GM23338 (cell line): Measurements from ENCODE around the gene KCTD12. TPM values are rescaled to one million over a fixed set of nuclear protein-coding genes. Genes with fewer than 3 reads are reported as not detected.

Experiments used
- ATAC-seq: fragments of 200-7000 bp; cut with Tn5 transposase; 3 replicates; pipeline ENCODE4 v1.9.1; 2020
- DNase-seq: peaks from one replicate; pipeline ENCODE4 v3.0.0-alpha.2; 2015; ENCODE audit warnings: low spot score
- H2AFZ ChIP-seq: fragments of 200-600 bp; sonication (generic); 2 replicates; pipeline ENCODE4 v1.8.0; 2016; ENCODE audit warnings: antibody characterized with exemption, mild to moderate bottlenecking, moderate library complexity
- H3F3A ChIP-seq: fragments of 200-600 bp; sonication (generic); replicated peaks from 2 replicates; pipeline ENCODE4 v1.8.0; 2017; ENCODE audit warnings: antibody characterized with exemption, mixed run types, low read depth
- H3K27ac ChIP-seq: fragments of 200-600 bp; sonication (generic); 2 replicates; pipeline ENCODE4 v1.6.1; 2016; ENCODE audit warnings: low read depth
- H3K27me3 ChIP-seq: fragments of 200-600 bp; sonication (generic); 2 replicates; pipeline ENCODE4 v1.8.0; 2016; ENCODE audit warnings: mild to moderate bottlenecking, mixed run types, moderate library complexity; ENCODE audit not compliant: insufficient read depth
- H3K36me3 ChIP-seq: fragments of 200-600 bp; sonication (generic); 2 replicates; pipeline ENCODE4 v1.8.0; 2016; ENCODE audit warnings: mild to moderate bottlenecking; ENCODE audit not compliant: insufficient read depth
- H3K4me1 ChIP-seq: fragments of 200-600 bp; sonication (generic); 2 replicates; pipeline ENCODE4 v1.8.0; 2016; ENCODE audit warnings: mild to moderate bottlenecking, moderate library complexity; ENCODE audit not compliant: insufficient read depth
- H3K4me2 ChIP-seq: fragments of 200-600 bp; sonication (generic); 2 replicates; pipeline ENCODE4 v1.7.1; 2017; ENCODE audit warnings: mixed run types
- H3K4me3 ChIP-seq: fragments of 200-600 bp; sonication (generic); 2 replicates; pipeline ENCODE4 v1.6.1; 2016; ENCODE audit warnings: mixed run types
- H3K79me2 ChIP-seq: fragments of 200-600 bp; sonication (generic); replicated peaks from 2 replicates; pipeline ENCODE4 v1.8.0; 2017; ENCODE audit warnings: mild to moderate bottlenecking; ENCODE audit not compliant: insufficient read depth
- H3K9me2 ChIP-seq: fragments of 200-600 bp; sonication (generic); 2 replicates; pipeline ENCODE4 v1.8.0; 2017; ENCODE audit not compliant: insufficient read depth
- H4K20me1 ChIP-seq: fragments of 200-600 bp; sonication (generic); replicated peaks from 2 replicates; pipeline ENCODE4 v1.8.0; 2017; ENCODE audit warnings: mild to moderate bottlenecking; ENCODE audit not compliant: insufficient read depth
- H3K27ac Mint-ChIP-seq: 2 replicates; pipeline ENCODE4 v1.8.0; 2020; ENCODE audit warnings: inconsistent platforms, mild to moderate bottlenecking, moderate library complexity, mixed read lengths
- H3K27me3 Mint-ChIP-seq: 3 replicates; pipeline ENCODE4 v1.8.0; 2022; ENCODE audit warnings: low read depth, mild to moderate bottlenecking, moderate library complexity, mixed read lengths, inconsistent platforms; ENCODE audit not compliant: insufficient read depth, poor library complexity
- H3K36me3 Mint-ChIP-seq: 3 replicates; pipeline ENCODE4 v1.8.0; 2021; ENCODE audit warnings: low read depth, mild to moderate bottlenecking, inconsistent platforms, moderate library complexity, mixed read lengths
- H3K4me1 Mint-ChIP-seq: 3 replicates; pipeline ENCODE4 v1.8.0; 2020; ENCODE audit warnings: mild to moderate bottlenecking, inconsistent platforms, mixed read lengths
- H3K4me3 Mint-ChIP-seq: 3 replicates; pipeline ENCODE4 v1.8.0; 2021; ENCODE audit warnings: moderate library complexity, mild to moderate bottlenecking, inconsistent platforms, mixed read lengths
- H3K9me3 Mint-ChIP-seq: 3 replicates; pipeline ENCODE4 v1.8.0; 2020; ENCODE audit warnings: moderate library complexity, mild to moderate bottlenecking, inconsistent platforms, mixed read lengths
- EZH2 ChIP-seq: fragments of 200-600 bp; sonication (generic); IDR thresholded peaks from one replicate; pipeline ENCODE4 v1.8.0; 2017; ENCODE audit warnings: antibody characterized with exemption, mild to moderate bottlenecking, low read depth; ENCODE audit not compliant: unreplicated experiment
- JUNB ChIP-seq: IDR thresholded peaks from one replicate; pipeline ENCODE4 v1.6.1; 2016; ENCODE audit warnings: antibody characterized with exemption; ENCODE audit not compliant: unreplicated experiment
- NANOG ChIP-seq: IDR thresholded peaks from 2 replicates; pipeline ENCODE4 v1.6.1; 2016; ENCODE audit warnings: antibody characterized with exemption, borderline replicate concordance
- REST ChIP-seq: IDR thresholded peaks from one replicate; pipeline ENCODE4 v1.6.1; 2018; ENCODE audit warnings: antibody characterized with exemption; ENCODE audit not compliant: unreplicated experiment
- ZNF114 ChIP-seq: fragments of 250-450 bp; sonication (Bioruptor Pico); IDR thresholded peaks from 2 replicates; pipeline ENCODE4 v1.5.0; 2020; ENCODE audit warnings: mild to moderate bottlenecking, moderate library complexity
- ZNF331 ChIP-seq: fragments of 250-450 bp; sonication (Bioruptor Pico); IDR thresholded peaks from 2 replicates; pipeline ENCODE4 v1.5.0; 2020; ENCODE audit warnings: low read depth, mild to moderate bottlenecking, moderate library complexity
- ZNF462 ChIP-seq: fragments of 250-450 bp; sonication (Bioruptor Pico); IDR thresholded peaks from 2 replicates; pipeline ENCODE4 v1.5.0; 2020; ENCODE audit warnings: mild to moderate bottlenecking, moderate library complexity
- polyA plus RNA-seq: library from polyadenylated mRNA; unstranded; fragments of >200 nt; fragmentation: Nextera tagmentation; extraction: Ambion mirVana; gene quantifications from 2 replicates; pipeline ENCODE4 v1.2.1, GENCODE V29; 2016
- total RNA-seq: library from RNA; depleted of rRNA; stranded (reverse); fragments of >200 nt; shearing (Covaris generic); gene quantifications from 2 replicates; pipeline ENCODE4 v1.2.3, GENCODE V29; 2014

Gene KCTD12
- total and polyA plus RNA-seq, 2 experiments from 2014 or later, result 3.3 to 12.0 TPM

GRCh38 chr13:76861859-76862258 is 24.3 kb downstream of the KCTD12 start:
- no peak overlapping the region for H3K4me2 ChIP-seq
- H3K27me3 ChIP-seq, result no peaks in the 10 kb centered on the region
- peak; percentile 29; the same call in 1 of the 3 replicates for ATAC-seq
- H3K27me3 Mint-ChIP-seq, result no peaks in the 10 kb centered on the region
- no peak overlapping the region for H3K27ac ChIP-seq
- H3K4me3 ChIP-seq, result no peak overlapping the region
- H3K27ac Mint-ChIP-seq, result no peak overlapping the region
- peaks cover 2% of the 10 kb centered on the region; the same call in 1 of the 3 replicates for H3K4me1 Mint-ChIP-seq
- no peak overlapping the region for H3K4me3 Mint-ChIP-seq
- H4K20me1 ChIP-seq, result no peaks in the 10 kb centered on the region
- H3K4me1 ChIP-seq, result no peaks in the 10 kb centered on the region
- H3K36me3 Mint-ChIP-seq, result no peaks in the 10 kb centered on the region
- no peaks in the 10 kb centered on the region for H3K9me3 Mint-ChIP-seq
- no peaks in the 10 kb centered on the region for H3K36me3 ChIP-seq
- H3K79me2 ChIP-seq, result no peaks in the 10 kb centered on the region
- H2AFZ ChIP-seq, result no peak overlapping the region
- H3K9me2 ChIP-seq, result no peaks in the 10 kb centered on the region
- no peaks in the 10 kb centered on the region for H3F3A ChIP-seq
- TF ChIP-seq ZNF331 (CRISPR knock-in tag), result no peak
- no peak for TF ChIP-seq ZNF114 (CRISPR knock-in tag)
- TF ChIP-seq EZH2, result no peak
- no peak for TF ChIP-seq JUNB
- no peak for TF ChIP-seq REST
- no peak for TF ChIP-seq NANOG
- no peak for TF ChIP-seq ZNF462 (CRISPR knock-in tag)
- DNase-seq, result peak; percentile 2
